ENCODE data around the gene WNT7B. TPM values are rescaled to one million over a fixed set of nuclear protein-coding genes. Genes with fewer than 3 reads are reported as not detected.

WNT7B gene
- total RNA-seq, 4 donors from 2014 or later: not detected

DNA sequence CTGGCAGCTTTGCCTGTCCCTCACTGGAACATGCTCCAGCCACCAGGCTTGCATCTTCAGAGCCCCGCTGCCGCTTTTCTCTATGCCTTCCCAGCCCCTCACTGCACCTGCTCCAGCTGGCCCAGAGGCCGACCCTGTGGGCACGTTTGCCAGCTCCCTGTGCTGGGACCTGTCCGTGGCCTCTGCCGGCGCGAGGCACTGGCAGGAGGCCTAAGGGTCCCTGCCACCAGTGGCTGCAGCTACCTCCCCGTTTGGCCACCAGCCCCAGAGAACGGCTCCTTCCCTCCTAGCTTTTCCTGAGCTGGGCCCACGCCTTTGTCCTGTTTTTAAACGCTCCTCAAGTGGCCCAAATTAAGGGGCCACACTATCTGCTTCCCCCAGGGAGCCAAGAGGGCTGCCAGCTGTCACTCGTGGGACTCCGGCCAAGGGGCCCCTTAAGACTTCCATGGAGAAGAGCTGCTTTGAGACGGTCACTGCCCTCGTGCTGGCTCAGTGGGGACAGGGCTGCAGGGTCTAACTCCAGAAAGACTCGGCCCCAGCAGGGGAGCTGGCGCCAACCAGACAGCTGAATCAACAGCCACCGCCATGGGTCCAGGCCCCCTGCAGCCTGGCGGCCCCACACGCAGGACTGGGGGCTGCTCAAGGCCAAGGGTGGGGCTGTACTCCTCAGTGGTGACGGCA lies 24.6 kb upstream of the WNT7B start:
- H3K27me3 ChIP-seq: no peaks in the 10 kb centered on the region
- H3K9me3 ChIP-seq: no peaks in the 10 kb centered on the region
- H3K36me3 ChIP-seq: no peaks in the 10 kb centered on the region
- H3K27ac ChIP-seq: no peak overlapping the region
- TF ChIP-seq EP300 (IDR thresholded peaks at IDR 0.05) (no peak), POLR2A (IDR thresholded peaks at IDR 0.05) (no peak)
- TF ChIP-seq, protein P1, sequence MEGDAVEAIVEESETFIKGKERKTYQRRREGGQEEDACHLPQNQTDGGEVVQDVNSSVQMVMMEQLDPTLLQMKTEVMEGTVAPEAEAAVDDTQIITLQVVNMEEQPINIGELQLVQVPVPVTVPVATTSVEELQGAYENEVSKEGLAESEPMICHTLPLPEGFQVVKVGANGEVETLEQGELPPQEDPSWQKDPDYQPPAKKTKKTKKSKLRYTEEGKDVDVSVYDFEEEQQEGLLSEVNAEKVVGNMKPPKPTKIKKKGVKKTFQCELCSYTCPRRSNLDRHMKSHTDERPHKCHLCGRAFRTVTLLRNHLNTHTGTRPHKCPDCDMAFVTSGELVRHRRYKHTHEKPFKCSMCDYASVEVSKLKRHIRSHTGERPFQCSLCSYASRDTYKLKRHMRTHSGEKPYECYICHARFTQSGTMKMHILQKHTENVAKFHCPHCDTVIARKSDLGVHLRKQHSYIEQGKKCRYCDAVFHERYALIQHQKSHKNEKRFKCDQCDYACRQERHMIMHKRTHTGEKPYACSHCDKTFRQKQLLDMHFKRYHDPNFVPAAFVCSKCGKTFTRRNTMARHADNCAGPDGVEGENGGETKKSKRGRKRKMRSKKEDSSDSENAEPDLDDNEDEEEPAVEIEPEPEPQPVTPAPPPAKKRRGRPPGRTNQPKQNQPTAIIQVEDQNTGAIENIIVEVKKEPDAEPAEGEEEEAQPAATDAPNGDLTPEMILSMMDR (IDR thresholded peaks at IDR 0.05): no peak
- 56 to 64% methylated on average over 15 to 20 of the region's 22 CpGs for WGBS, 2 donors
- no peak overlapping the region for H3K4me3 ChIP-seq
- peaks cover 0 to 60% (median 27%) of the 10 kb centered on the region in 4 donors for H3K4me1 ChIP-seq
- no peak for DNase-seq (ENCODE audit: low spot score in 2 of 2)

DNA sequence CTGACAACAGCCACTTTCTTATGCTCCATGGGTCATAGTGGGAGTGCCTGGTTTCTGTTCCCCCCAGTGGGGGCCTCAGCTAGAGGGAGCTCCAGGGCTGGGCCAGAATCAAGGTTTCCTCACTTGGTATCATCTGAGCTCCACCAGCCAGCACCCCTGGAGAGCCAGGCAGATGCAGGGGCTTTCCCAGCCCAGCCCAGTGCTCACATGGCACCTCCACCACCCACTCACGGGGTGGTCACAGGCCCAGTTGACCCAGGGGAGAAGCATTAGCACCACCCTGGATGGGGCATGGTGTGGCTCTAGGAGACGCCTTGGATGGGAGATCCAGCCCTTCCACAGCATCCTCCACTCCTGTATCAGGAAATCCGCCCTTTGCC lies 24.1 kb upstream of the WNT7B start:
- Histone ChIP-seq H3K27ac (no peak overlapping the region), H3K27me3 (no peaks in the 10 kb centered on the region), H3K36me3 (no peaks in the 10 kb centered on the region), H3K4me1 (peaks cover 0 to 60% (median 28%) of the 10 kb centered on the region in 4 donors), H3K4me3 (no peak overlapping the region), H3K9me3 (no peaks in the 10 kb centered on the region)
- WGBS, 2 donors: 76 to 85% methylated on average over 3 of the region's 3 CpGs
- TF ChIP-seq, protein P1 (IDR thresholded peaks at IDR 0.05): no peak
- DNase-seq (ENCODE audit: low spot score in 2 of 2): no peak

DNA sequence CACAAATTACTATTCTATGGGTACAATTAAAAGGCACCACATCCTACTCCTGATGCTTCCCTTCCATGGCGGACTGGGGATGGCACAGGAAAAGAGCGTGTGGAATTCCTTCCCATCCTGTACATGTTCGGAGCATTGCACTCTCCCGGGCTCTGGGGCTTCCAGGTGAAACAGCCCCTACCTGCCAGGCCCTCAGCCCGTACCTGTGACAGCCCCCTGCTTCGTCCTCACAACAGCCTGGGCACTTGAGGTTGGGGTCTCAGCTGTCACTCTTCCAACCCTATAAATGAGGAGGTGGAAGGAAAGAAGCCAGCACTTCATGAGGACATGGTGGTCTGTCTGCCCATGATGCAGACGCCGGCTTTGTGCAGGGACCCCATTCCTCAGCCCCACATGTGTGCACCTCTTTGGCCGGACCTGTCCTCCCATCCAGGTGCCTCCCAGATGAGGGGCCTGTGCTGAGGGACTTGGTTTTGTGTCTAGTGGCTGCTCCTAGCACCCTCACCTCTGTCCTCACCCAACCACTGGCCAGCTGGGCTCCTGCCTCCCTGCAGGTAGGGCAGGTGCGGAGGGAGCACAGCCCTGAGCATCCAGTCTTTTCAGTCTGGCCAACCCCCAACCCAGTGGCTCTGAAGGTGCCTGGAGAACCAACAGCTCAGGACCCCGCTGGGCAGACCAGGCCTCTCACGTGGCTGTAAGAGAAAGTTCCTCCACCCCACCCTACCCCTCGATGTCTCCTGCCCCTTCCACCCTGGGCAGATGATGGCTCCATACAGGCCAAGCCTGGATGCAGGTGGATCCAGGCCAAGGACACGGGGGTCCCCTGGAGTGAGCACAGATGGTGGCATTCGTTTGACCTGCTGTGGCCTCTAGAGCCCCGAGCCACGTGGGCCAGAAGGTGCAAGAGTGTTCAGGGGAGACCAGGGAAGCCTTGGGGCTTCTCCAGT lies 23.4 kb upstream of the WNT7B start:
- peaks cover 0 to 64% (median 31%) of the 10 kb centered on the region in 4 donors for H3K4me1 ChIP-seq
- no peak overlapping the region for H3K4me3 ChIP-seq
- DNase-seq (ENCODE audit: low spot score in 2 of 2): no peak
- H3K27me3 ChIP-seq: no peaks in the 10 kb centered on the region
- H3K36me3 ChIP-seq: no peaks in the 10 kb centered on the region
- H3K9me3 ChIP-seq: no peaks in the 10 kb centered on the region
- H3K27ac ChIP-seq: no peak overlapping the region
- 89 to 92% methylated on average over 13 to 16 of the region's 17 CpGs for WGBS, 2 donors
- TF ChIP-seq EP300 (IDR thresholded peaks at IDR 0.05) (no peak), POLR2A (IDR thresholded peaks at IDR 0.05) (no peak)
- TF ChIP-seq, protein P1 (IDR thresholded peaks at IDR 0.05): no peak

DNA sequence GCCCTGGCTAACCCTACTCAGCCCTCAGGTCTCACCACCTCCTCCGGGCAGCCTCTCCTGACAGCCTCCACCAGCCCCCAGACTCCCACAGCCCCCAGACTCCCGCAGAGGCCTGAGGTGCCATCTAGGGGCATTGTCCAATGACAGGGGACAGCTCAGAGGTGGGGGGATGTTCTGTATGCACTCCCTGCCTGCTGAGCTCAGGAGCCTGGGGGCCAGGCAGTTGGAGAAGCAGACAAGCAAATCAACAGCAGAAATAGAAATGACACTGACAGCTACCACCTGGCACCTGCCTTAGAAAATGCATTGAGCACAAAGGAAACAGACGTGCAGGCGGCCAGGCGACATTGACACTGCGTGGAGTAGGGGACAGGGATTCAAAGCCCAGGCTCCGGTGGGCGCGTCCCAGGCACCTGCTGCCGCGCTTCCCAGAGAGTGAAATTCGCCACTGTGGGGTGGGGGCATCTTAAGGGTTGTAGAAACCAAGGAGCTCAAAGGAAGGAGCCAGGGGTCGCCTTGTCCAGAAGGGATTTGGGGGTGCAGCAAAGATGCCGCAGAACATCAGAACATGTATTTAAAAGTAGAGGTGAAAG lies 22.5 kb upstream of the WNT7B start:
- Histone ChIP-seq H3K9me3 (no peaks in the 10 kb centered on the region), H3K27me3 (no peaks in the 10 kb centered on the region), H3K4me3 (no peak overlapping the region), H3K36me3 (no peaks in the 10 kb centered on the region), H3K27ac (no peak overlapping the region), H3K4me1 (peaks cover 0 to 73% (median 39%) of the 10 kb centered on the region in 4 donors)
- DNase-seq (ENCODE audit: low spot score in 2 of 2): no peak
- TF ChIP-seq, protein P1 (IDR thresholded peaks at IDR 0.05): no peak
- TF ChIP-seq EP300 (IDR thresholded peaks at IDR 0.05) (no peak), POLR2A (IDR thresholded peaks at IDR 0.05) (no peak)
- WGBS, 2 donors: 88 to 96% methylated on average over 13 to 14 of the region's 14 CpGs
